SK-N-MC (cell line): ENCODE measurements around the gene SH3RF3.

Experiments
- EZH2 ChIP-seq: fragments of 200-600 bp; sonication (generic); IDR thresholded peaks from one replicate; pipeline ENCODE4 v1.6.1; 2017; ENCODE audit warnings: antibody characterized with exemption
- FOXP2 ChIP-seq: optimal IDR thresholded peaks from 2 replicates; pipeline ENCODE3; 2011; ENCODE audit warnings: mild to moderate bottlenecking, moderate library complexity; ENCODE audit not compliant: insufficient read depth; ENCODE audit errors: extremely low read length, control extremely low read depth
- POLR2AphosphoS5 ChIP-seq: IDR thresholded peaks from 2 replicates; pipeline ENCODE4 v1.6.1; 2012; ENCODE audit warnings: mild to moderate bottlenecking, low read depth, low read length, borderline replicate concordance

DNA sequence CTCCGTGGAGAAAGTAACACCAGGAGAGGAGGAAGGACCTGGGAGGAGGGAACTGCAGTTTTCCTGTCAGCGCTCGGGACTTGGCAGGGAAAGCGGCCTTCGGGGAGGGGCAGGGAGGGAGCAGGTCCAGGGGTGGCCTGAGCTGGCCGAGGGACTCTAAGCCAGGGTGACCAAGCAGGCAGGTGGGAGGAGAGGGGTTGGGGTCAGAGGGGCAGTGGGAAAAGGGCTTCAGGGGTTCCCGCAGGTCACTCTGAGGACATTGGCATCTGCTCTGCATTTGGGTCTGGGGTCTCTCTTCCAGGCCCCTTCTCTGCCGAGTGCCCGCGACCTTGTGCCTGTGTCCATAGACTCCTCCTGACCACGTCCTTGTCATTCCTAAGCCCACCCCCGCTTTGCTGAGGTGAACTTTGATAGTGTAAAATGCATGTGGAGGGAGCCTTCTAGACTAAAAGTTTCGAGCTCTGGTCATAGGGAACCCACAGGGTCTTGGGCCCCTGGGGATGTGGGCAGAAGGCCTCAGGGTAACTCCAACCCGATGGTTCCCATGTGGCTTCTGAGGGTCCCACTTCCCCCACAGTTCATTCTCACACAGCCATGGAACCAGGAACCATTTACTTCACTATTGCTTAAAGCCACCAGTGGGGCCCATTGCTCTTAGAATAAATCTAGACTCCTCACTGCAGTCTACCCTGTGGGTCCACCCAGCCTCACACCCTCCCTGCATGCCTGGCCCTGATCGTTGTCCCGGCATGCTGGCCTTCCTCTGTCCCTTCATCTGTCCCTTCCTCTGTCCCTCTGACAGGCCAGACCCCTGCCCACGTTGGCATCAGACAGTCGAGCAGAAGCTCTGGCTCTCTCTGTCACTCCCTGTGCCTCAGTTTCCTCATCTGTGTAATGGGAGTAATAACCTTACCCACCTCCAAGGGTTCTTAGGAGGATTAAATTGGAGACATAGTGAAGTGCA is 255.6 kb downstream of the SH3RF3 start:
- TF ChIP-seq EZH2 (no peak), POLR2AphosphoS5 (no peak), FOXP2 (no peak)
